Retinal pigment epithelial cell (primary cell): ENCODE results near the gene DSCAM.

Experiments used
- DNase-seq: peaks from one replicate; pipeline ENCODE4 v3.0.0-alpha.2; 2010; ENCODE audit warnings: low read depth
- H3K4me3 ChIP-seq: 2 replicates; pipeline ENCODE4 v1.5.1; 2011; ENCODE audit warnings: mild to moderate bottlenecking, low read length, control low read depth, moderate library complexity
- TF ChIP-seq, protein P1 (sequence below): conservative IDR thresholded peaks from 2 replicates; pipeline ENCODE4 v1.5.1; 2011; ENCODE audit warnings: low read depth, low read length, control low read depth, inconsistent platforms

The DSCAM gene

DNA sequence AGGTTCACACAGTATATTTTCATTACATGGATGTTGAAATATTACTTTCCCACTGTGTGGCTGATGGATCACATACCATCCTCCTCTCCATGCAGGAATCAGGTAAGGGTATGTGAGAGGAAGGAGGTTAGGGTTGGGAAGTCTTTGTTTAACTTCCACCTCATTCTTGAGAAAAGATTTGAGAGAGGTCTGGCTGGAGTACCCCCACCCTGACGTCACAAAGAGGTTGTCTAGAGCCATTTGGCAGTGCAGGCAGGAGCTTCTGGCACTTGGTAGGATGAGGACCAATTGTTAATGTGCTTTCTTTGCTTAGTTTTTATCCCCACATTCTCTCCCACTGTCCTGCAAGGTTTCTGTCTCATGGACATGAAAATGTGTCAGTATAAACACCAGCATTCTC lies 356.6 kb downstream of the DSCAM start:
- TF ChIP-seq, protein P1, sequence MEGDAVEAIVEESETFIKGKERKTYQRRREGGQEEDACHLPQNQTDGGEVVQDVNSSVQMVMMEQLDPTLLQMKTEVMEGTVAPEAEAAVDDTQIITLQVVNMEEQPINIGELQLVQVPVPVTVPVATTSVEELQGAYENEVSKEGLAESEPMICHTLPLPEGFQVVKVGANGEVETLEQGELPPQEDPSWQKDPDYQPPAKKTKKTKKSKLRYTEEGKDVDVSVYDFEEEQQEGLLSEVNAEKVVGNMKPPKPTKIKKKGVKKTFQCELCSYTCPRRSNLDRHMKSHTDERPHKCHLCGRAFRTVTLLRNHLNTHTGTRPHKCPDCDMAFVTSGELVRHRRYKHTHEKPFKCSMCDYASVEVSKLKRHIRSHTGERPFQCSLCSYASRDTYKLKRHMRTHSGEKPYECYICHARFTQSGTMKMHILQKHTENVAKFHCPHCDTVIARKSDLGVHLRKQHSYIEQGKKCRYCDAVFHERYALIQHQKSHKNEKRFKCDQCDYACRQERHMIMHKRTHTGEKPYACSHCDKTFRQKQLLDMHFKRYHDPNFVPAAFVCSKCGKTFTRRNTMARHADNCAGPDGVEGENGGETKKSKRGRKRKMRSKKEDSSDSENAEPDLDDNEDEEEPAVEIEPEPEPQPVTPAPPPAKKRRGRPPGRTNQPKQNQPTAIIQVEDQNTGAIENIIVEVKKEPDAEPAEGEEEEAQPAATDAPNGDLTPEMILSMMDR: no peak
- DNase-seq: no peak
- H3K4me3 ChIP-seq: no peak overlapping the region

DNA sequence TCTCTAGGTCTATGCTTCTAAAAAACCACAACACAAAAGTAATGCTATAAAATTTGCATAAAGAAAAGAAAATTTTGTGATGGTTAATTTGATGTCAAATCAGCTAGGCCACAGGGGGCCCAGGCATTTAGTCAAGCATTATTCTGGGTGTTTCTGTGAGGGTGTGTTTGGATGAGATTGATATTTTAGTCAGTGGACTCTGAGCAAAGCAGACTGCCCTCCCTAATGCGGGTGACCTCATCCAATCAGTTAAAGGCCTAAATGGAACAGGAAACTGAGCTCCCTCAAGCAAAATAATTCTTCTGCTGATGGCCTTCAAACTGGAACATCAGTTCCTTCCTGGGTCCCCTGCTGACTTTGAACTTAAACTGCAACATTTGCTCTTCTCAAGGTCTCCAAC lies 358.0 kb downstream of the DSCAM start:
- H3K4me3 ChIP-seq: no peak overlapping the region
- TF ChIP-seq, protein P1: no peak
- no peak for DNase-seq

DNA sequence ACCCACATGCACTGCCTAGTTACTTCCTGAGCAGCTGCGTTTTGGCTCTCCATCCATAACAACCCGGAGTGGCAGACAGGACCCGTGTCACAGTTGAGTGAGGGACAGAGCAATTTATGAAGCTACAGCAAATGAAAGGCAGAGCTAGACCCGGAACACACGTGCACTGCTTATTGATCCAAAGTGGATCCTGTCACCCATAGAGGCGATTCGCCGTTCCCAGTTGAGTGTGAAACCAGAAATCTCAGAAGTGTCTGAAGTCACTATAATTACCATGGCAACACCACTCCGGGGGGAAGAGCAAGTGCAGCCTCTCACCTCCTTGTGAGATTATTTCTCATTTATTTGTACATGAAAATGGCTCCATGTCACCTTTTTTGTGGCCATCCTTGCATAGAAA lies 365.2 kb downstream of the DSCAM start:
- H3K4me3 ChIP-seq: no peak overlapping the region
- TF ChIP-seq, protein P1: no peak
- no peak for DNase-seq

DNA sequence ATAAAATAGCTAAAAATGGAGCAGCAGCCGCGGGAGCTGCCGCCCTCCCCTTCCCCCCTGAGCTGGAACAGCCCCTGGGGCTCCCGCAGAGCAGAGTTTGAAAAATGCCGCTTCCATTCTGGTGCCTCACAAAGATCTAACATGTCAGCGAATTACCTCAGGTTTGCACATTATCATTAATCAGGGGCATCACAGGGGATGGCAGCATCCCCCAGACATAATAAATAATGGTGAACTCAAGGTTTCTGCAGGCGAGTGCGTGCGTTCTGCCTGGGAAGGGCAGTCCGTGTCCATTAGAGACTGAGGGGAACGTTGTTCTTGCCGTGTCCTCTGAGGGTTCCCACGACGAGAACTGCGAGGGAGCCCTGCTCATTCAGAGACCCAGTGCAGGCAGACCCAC lies 372.4 kb downstream of the DSCAM start:
- TF ChIP-seq, protein P1: no peak

DNA sequence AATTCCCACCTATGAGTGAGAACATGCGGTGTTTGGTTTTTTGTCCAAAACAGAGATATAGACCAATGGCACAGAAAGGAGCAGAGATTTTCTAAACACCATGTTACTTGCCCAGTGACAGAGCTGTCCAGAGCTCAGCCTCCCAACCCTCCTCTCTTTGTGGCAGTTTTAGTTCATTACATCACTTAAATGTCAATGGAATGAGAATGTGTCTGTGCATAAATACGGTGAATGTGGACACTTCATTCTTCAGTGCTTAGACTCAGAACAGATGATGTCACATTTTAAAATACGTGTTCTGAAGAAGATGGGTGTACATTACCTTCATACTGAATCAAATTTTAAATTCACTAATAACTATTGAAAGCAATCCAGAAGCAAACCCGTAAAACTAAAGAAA lies 374.9 kb downstream of the DSCAM start:
- DNase-seq: no peak
- TF ChIP-seq, protein P1: no peak
- no peak overlapping the region for H3K4me3 ChIP-seq

More for the DNA sequence above, 372.4 kb downstream of the DSCAM start:
- no peak for DNase-seq
- H3K4me3 ChIP-seq: no peak overlapping the region

DNA sequence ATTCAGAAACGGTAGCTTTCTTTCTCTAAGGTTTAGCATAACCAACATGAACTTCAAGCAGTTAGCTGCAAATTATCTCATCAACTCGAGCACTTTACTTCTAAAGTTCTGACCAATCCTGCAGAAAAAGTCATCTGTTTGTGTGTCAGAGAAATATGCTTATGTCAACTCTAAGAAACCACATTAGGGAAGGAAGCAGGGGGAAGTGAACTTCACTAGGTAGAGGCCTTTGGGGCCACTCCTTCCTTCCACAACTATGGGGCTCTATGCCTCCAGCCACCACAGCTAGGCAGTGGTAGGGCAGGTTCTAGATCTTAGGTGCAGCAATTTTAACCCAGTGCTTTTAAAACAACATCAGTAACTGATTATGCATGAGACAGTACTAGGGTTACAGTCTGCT lies 375.9 kb downstream of the DSCAM start:
- TF ChIP-seq, protein P1: no peak
- no peak overlapping the region for H3K4me3 ChIP-seq
- DNase-seq: no peak

DNA sequence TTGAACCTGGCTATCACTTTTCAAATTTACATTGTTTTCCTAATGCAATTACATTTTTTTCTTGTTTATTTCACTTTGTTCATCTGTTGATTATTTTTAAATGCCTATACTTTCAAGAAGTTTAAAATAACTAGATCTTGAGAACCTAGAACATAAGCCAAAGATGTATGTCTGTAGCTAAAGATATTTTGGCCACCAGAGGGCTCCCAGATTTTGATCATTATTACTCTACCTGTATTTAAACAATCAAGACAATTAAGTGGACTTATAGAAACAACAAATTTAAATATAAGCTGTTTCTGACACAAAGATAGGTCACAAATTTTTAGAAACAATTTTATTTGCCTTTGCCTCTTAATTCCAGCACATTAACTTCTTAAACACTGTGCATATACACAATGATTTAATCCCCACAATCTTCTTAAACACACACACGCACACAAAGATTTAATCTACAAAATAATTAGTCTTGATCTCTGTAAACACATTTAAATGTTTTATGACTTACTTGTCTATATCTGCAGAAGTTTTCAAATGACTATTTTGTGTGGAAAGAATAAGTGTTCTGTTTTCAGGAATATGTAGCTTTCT lies 380.0 kb downstream of the DSCAM start:
- H3K4me3 ChIP-seq: no peak overlapping the region
- TF ChIP-seq, protein P1: peak; percentile 47
- no peak for DNase-seq
